ENCODE results near the gene SHCBP1. TPM values are rescaled to one million over a fixed set of nuclear protein-coding genes. Genes with fewer than 3 reads are reported as not detected.

SHCBP1 gene
- total and polyA plus RNA-seq, 2 of the 13 experiments (the other 11 are each of a cell fraction or from before 2014, with no cell fraction given) = 15.7 to 33.0 TPM

DNA sequence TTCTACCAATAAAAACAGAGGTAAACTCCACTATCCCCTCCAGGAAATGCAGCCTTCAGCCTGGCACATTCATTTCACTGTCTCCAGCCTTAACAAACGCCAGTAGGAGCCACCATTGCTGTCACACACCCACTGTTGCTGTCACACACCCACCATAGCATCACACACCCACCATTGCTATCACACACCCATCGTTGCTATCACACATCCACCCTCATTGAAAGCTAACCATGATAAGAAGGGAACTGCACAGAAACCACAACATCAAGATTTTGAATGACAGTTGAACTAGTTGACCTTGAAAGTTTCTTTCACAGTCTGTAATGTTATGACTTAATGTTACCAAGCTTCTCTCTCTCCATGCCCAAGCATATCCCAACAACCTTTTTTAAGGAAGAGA lies 38.1 kb downstream of the SHCBP1 start:
- WGBS (ENCODE audit: low lambda C conversion rate) = 90% methylated on average over 2 of the region's 2 CpGs
- peaks cover 13% of the 10 kb centered on the region for H3K79me2 ChIP-seq (ENCODE audit: insufficient read depth, low read length)
- BruUV-seq (replicated peaks) = no TSS peak
- FAIRE-seq (no peak), ATAC-seq (no peak), DNase-seq (ENCODE audit: low spot score) (no peak)
- no peak overlapping the region for H3K4me2 ChIP-seq (ENCODE audit: low read depth, low read length)
- H2AFZ ChIP-seq (ENCODE audit: low read length) = no peak overlapping the region
- H3K4me1 ChIP-seq (ENCODE audit: insufficient read depth, low read length) = no peaks in the 10 kb centered on the region
- intact Hi-C loops (cut with micrococcal nuclease; ENCODE audit: unreplicated experiment) (no loop called here), in situ Hi-C loops (cut with HindIII; ENCODE audit: extremely low pct_ligation_motif_present, low pct_unique_long_range_greater_than_20kb) (no loop called here)
- H3K9me3 ChIP-seq (ENCODE audit: low read length) = peaks cover 10% of the 10 kb centered on the region
- ChIA-PET POLR2A (no interaction called here), CTCF (ENCODE audit: low intra/inter-chr PET ratio, low total read pairs) (no interaction called here)
- no peaks in the 10 kb centered on the region for H4K20me1 ChIP-seq (ENCODE audit: insufficient read depth, low read length)
- no peak overlapping the region for H3K4me3 ChIP-seq (replicated peaks in 1 of 3; ENCODE audit: insufficient read depth in 1 of 3, low read depth in 2 of 3, low read length in 3 of 3)
- H3K9ac ChIP-seq (ENCODE audit: insufficient read depth, low read depth, low read length) = no peak overlapping the region
- TF ChIP-seq ZIK1 (CRISPR knock-in tag; IDR thresholded peaks at IDR 0.05; ENCODE audit: borderline replicate concordance, low read depth) = no peak
- H3K36me3 ChIP-seq (replicated peaks in 1 of 2; ENCODE audit: control insufficient read depth in 1 of 2, insufficient read depth in 2 of 2, low read length in 2 of 2) = peaks cover 17 to 62% of the 10 kb centered on the region in 2 experiments
- no peak overlapping the region for H3K27ac ChIP-seq (ENCODE audit: extremely low read length, insufficient read depth, low read length)
- H3K27me3 ChIP-seq (ENCODE audit: control insufficient read depth in 1 of 2, insufficient read depth in 2 of 2, low read length in 2 of 2) = no peaks in the 10 kb centered on the region; a peak in 1 of 5 replicates

DNA sequence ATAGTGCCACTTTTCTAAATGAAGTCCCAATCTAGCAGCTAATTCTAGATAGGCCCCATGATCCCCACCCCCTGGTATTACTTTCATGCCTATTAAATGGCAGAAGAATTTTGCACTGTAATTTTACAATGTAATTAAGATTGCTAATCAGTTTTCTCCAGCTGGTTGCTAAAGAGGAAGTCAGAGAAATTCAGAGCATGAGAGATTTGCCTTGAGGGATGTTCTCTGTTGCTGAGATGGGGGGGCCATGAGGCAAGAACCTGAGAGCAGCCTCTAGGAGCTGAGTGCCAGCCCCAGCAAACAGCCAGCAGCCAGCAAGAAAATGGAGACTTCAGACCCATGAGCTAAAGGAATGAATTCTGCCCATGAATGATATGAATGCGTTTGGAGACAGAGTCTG lies 38.9 kb downstream of the SHCBP1 start:
- no peak overlapping the region for H3K27ac ChIP-seq (ENCODE audit: extremely low read length, insufficient read depth, low read length)
- peaks cover 17 to 60% of the 10 kb centered on the region in 2 experiments for H3K36me3 ChIP-seq (replicated peaks in 1 of 2; ENCODE audit: control insufficient read depth in 1 of 2, insufficient read depth in 2 of 2, low read length in 2 of 2)
- H3K9ac ChIP-seq (ENCODE audit: insufficient read depth, low read depth, low read length) = no peak overlapping the region
- no peak overlapping the region for H3K4me3 ChIP-seq (replicated peaks in 1 of 3; ENCODE audit: insufficient read depth in 1 of 3, low read depth in 2 of 3, low read length in 3 of 3)
- no peak overlapping the region for H2AFZ ChIP-seq (ENCODE audit: low read length)
- in situ Hi-C loops (cut with HindIII; ENCODE audit: extremely low pct_ligation_motif_present, low pct_unique_long_range_greater_than_20kb) (no loop called here), intact Hi-C loops (cut with micrococcal nuclease; ENCODE audit: unreplicated experiment) (no loop called here)
- H4K20me1 ChIP-seq (ENCODE audit: insufficient read depth, low read length) = no peaks in the 10 kb centered on the region
- BruUV-seq (replicated peaks) = no TSS peak
- no peak overlapping the region for H3K4me2 ChIP-seq (ENCODE audit: low read depth, low read length)
- DNase-seq (ENCODE audit: low spot score) (no peak), FAIRE-seq (no peak), ATAC-seq (no peak)
- H3K79me2 ChIP-seq (ENCODE audit: insufficient read depth, low read length) = peaks cover 13% of the 10 kb centered on the region
- no peaks in the 10 kb centered on the region; a peak in 1 of 5 replicates for H3K27me3 ChIP-seq (ENCODE audit: control insufficient read depth in 1 of 2, insufficient read depth in 2 of 2, low read length in 2 of 2)
- POLR2A ChIA-PET = no interaction called here
- peaks cover 10% of the 10 kb centered on the region for H3K9me3 ChIP-seq (ENCODE audit: low read length)
- WGBS (ENCODE audit: low lambda C conversion rate) = 90% methylated on average over 1 of the region's 1 CpG
- no peaks in the 10 kb centered on the region for H3K4me1 ChIP-seq (ENCODE audit: insufficient read depth, low read length)
- CTCF ChIA-PET (ENCODE audit: low intra/inter-chr PET ratio, low total read pairs) = no interaction called here
- TF ChIP-seq, protein P1, sequence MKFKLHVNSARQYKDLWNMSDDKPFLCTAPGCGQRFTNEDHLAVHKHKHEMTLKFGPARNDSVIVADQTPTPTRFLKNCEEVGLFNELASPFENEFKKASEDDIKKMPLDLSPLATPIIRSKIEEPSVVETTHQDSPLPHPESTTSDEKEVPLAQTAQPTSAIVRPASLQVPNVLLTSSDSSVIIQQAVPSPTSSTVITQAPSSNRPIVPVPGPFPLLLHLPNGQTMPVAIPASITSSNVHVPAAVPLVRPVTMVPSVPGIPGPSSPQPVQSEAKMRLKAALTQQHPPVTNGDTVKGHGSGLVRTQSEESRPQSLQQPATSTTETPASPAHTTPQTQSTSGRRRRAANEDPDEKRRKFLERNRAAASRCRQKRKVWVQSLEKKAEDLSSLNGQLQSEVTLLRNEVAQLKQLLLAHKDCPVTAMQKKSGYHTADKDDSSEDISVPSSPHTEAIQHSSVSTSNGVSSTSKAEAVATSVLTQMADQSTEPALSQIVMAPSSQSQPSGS (CRISPR knock-in tag; IDR thresholded peaks at IDR 0.05) = no peak
- TF ChIP-seq ZNF790 (CRISPR knock-in tag; IDR thresholded peaks at IDR 0.05; ENCODE audit: borderline replicate concordance) = no peak
- no peak for TF ChIP-seq ZNF264 (CRISPR knock-in tag; IDR thresholded peaks at IDR 0.05)
- TF ChIP-seq, protein P2, sequence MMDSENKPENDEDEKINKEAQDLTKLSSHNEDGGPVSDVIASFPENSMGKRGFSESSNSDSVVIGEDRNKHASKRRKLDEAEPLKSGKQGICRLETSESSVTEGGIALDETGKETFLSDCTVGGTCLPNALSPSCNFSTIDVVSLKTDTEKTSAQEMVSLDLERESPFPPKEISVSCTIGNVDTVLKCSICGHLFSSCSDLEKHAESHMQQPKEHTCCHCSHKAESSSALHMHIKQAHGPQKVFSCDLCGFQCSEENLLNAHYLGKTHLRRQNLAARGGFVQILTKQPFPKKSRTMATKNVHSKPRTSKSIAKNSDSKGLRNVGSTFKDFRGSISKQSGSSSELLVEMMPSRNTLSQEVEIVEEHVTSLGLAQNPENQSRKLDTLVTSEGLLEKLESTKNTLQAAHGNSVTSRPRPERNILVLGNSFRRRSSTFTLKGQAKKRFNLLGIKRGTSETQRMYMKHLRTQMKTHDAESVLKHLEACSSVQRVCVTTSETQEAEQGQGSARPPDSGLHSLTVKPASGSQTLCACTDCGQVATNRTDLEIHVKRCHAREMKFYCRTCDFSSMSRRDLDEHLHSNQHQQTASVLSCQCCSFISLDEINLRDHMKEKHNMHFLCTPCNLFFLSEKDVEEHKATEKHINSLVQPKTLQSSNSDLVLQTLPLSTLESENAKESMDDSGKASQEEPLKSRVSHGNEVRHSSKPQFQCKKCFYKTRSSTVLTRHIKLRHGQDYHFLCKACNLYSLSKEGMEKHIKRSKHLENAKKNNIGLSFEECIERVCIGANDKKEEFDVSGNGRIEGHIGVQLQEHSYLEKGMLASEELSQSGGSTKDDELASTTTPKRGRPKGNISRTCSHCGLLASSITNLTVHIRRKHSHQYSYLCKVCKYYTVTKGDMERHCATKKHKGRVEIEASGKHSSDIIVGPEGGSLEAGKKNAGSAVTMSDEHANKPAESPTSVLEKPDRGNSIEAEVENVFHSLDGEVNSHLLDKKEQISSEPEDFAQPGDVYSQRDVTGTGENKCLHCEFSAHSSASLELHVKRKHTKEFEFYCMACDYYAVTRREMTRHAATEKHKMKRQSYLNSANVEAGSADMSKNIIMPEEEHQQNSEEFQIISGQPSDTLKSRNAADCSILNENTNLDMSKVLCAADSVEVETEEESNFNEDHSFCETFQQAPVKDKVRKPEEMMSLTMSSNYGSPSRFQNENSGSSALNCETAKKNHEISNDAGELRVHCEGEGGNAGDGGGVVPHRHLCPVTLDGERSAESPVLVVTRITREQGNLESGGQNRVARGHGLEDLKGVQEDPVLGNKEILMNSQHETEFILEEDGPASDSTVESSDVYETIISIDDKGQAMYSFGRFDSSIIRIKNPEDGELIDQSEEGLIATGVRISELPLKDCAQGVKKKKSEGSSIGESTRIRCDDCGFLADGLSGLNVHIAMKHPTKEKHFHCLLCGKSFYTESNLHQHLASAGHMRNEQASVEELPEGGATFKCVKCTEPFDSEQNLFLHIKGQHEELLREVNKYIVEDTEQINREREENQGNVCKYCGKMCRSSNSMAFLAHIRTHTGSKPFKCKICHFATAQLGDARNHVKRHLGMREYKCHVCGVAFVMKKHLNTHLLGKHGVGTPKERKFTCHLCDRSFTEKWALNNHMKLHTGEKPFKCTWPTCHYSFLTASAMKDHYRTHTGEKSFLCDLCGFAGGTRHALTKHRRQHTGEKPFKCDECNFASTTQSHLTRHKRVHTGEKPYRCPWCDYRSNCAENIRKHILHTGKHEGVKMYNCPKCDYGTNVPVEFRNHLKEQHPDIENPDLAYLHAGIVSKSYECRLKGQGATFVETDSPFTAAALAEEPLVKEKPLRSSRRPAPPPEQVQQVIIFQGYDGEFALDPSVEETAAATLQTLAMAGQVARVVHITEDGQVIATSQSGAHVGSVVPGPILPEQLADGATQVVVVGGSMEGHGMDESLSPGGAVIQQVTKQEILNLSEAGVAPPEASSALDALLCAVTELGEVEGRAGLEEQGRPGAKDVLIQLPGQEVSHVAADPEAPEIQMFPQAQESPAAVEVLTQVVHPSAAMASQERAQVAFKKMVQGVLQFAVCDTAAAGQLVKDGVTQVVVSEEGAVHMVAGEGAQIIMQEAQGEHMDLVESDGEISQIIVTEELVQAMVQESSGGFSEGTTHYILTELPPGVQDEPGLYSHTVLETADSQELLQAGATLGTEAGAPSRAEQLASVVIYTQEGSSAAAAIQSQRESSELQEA (CRISPR knock-in tag; IDR thresholded peaks at IDR 0.05; ENCODE audit: not compliant biosample characterization) = no peak
- TF ChIP-seq CREM (IDR thresholded peaks at IDR 0.05) = no peak
- TF ChIP-seq CREM (CRISPR knock-in tag; IDR thresholded peaks at IDR 0.05) = no peak

All from HepG2 (cell line).